GM21723 (cell line): Measurements from ENCODE around the gene MZF1.
"Not testable (repeated sequence)": the region's sequence is repeated elsewhere in the genome, so short reads cannot be mapped to it uniquely, and the experiment has no call there.

Experiments
- ATAC-seq: cut with Tn5 transposase; IDR thresholded peaks from one replicate; pipeline ENCODE4 v1.9.1; 2021; ENCODE audit warnings: mild to moderate bottlenecking, moderate library complexity; ENCODE audit not compliant: unreplicated experiment

MZF1 gene

GRCh38 chr19:58543826-58544590, 29.1 kb downstream of the MZF1 start, which contains the start of gene TRIM28:
Gene TRIM28, plus strand, starts transcription at chr19:58544064. Its CDS starts 694 bp downstream, at chr19:58544758.
- peak; percentile 79 for ATAC-seq

- ATAC-seq, result not testable (repeated sequence)
Measured at GRCh38 chr19:58542641-58543372, 30.3 kb downstream of the MZF1 start.

- ATAC-seq, result not testable (repeated sequence)
Measured at GRCh38 chr19:58539169-58539559, 34.0 kb downstream of the MZF1 start.

- no peak for ATAC-seq
Measured at GRCh38 chr19:58538257-58539168, 34.6 kb downstream of the MZF1 start.

GRCh38 chr19:58536852-58537798, 36.0 kb downstream of the MZF1 start:
- ATAC-seq, result no peak

GRCh38 chr19:58535857-58536256, 37.3 kb downstream of the MZF1 start:
- ATAC-seq, result no peak

- ATAC-seq, result no peak
Measured at GRCh38 chr19:58531034-58531840, 41.9 kb downstream of the MZF1 start.

GRCh38 chr19:58529405-58529804, 43.7 kb downstream of the MZF1 start:
- ATAC-seq, result no peak

GRCh38 chr19:58522709-58523108, 50.4 kb downstream of the MZF1 start:
- ATAC-seq, result no peak

GRCh38 chr19:58521651-58522050, 51.5 kb downstream of the MZF1 start:
- ATAC-seq, result no peak

GRCh38 chr19:58520257-58520599, 52.9 kb downstream of the MZF1 start:
- ATAC-seq, result no peak

- peak; percentile 65 for ATAC-seq
Measured at GRCh38 chr19:58519355-58520256, 53.5 kb downstream of the MZF1 start, which contains the start of gene ZBTB45. Gene ZBTB45, minus strand, starts transcription at chr19:58519810. Its CDS starts 2,137 bp downstream, at chr19:58517673.

GRCh38 chr19:58519087-58519354, 54.1 kb downstream of the MZF1 start:
- peak; percentile 23 for ATAC-seq

GRCh38 chr19:58518256-58519086, 54.7 kb downstream of the MZF1 start:
- ATAC-seq, result no peak

GRCh38 chr19:58516964-58517833, 55.9 kb downstream of the MZF1 start:
- no peak for ATAC-seq

GRCh38 chr19:58516246-58516836, 56.8 kb downstream of the MZF1 start:
- no peak for ATAC-seq
